ENCODE measurements around the gene PML.

PML gene

GRCh38 chr15:73957785-73958184, 36.7 kb upstream of the PML start:
- TF ChIP-seq CREB1 (IDR thresholded peaks at IDR 0.05; ENCODE audit: low read depth) = no peak
- TF ChIP-seq, protein P1, sequence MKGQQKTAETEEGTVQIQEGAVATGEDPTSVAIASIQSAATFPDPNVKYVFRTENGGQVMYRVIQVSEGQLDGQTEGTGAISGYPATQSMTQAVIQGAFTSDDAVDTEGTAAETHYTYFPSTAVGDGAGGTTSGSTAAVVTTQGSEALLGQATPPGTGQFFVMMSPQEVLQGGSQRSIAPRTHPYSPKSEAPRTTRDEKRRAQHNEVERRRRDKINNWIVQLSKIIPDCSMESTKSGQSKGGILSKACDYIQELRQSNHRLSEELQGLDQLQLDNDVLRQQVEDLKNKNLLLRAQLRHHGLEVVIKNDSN (IDR thresholded peaks at IDR 0.05) = peak; percentile 22; the same call in 1 of the 2 replicates

DNA sequence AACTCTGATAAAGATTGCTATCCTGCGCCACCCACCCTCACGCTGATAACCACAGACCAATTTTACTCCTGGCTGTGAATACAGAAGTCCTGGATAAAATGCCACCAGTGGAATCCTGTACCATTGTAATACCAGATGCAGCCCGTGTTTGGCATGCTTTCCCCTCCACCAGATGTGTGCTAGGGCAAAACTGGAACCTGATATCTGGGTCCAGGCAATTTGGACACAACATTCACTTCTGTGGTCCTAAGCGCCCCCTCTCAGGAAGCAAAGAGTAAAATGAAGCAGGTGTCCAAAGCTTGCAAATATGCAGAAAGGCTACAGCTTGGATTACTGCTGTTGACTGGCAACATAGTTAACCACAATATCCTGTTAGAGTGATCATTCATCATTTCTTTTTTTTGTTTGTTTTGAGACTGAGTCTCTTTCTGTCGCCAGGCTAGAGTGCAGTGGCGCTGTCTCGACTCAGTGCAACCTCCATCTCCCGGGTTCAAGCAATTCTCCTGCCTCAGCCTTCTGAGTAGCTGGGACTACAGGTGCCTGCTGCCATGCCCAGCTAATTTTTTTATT, 35.4 kb upstream of the PML start:
- TF ChIP-seq RAD21 (IDR thresholded peaks at IDR 0.05; ENCODE audit: low read depth) (no peak), ZBTB7A (IDR thresholded peaks at IDR 0.05; ENCODE audit: low read depth) (no peak), EP300 (IDR thresholded peaks at IDR 0.05; ENCODE audit: borderline replicate concordance) (no peak), EGR1 (IDR thresholded peaks at IDR 0.05) (no peak), NFIC (IDR thresholded peaks at IDR 0.05) (no peak), TCF12 (IDR thresholded peaks at IDR 0.05; ENCODE audit: low read depth) (no peak), YY1 (IDR thresholded peaks at IDR 0.05; ENCODE audit: low read depth) (no peak), TEAD4 (IDR thresholded peaks at IDR 0.05) (no peak), REST (IDR thresholded peaks at IDR 0.05; ENCODE audit: low read depth) (no peak), CREB1 (IDR thresholded peaks at IDR 0.05; ENCODE audit: low read depth) (no peak), CEBPB (IDR thresholded peaks at IDR 0.05) (no peak), MAX (IDR thresholded peaks at IDR 0.05) (no peak), TAF1 (IDR thresholded peaks at IDR 0.05; ENCODE audit: low read depth) (no peak), FOXM1 (IDR thresholded peaks at IDR 0.05; ENCODE audit: borderline replicate concordance, low read depth) (no peak)
- TF ChIP-seq, protein P1 (IDR thresholded peaks at IDR 0.05) = no peak

DNA sequence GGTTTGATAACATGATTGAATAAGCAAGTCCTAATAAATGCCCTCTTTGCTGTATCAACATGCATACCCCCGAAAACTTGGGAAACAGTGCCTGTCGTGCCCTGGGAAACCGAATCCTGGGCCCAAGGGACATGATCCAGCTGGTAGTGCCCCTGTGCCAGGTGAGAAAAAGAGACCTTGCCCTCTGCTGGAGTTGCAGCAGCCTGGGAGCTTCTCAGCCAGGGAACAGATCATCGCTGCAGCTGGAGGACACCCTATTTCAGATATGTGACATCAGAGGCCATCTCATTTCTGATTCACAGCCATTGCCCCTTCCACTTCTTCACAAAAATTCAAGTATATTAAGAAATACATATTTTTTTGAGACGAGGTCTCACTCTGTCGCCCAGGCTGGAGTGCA, 34.7 kb upstream of the PML start:
- TF ChIP-seq REST (IDR thresholded peaks at IDR 0.05; ENCODE audit: low read depth) (no peak), TAF1 (IDR thresholded peaks at IDR 0.05; ENCODE audit: low read depth) (no peak), EP300 (IDR thresholded peaks at IDR 0.05; ENCODE audit: borderline replicate concordance) (no peak), FOXM1 (IDR thresholded peaks at IDR 0.05; ENCODE audit: borderline replicate concordance, low read depth) (no peak), CREB1 (IDR thresholded peaks at IDR 0.05; ENCODE audit: low read depth) (no peak), NFIC (IDR thresholded peaks at IDR 0.05) (no peak), RAD21 (IDR thresholded peaks at IDR 0.05; ENCODE audit: low read depth) (no peak), TEAD4 (IDR thresholded peaks at IDR 0.05) (no peak), EGR1 (IDR thresholded peaks at IDR 0.05) (no peak), MAX (IDR thresholded peaks at IDR 0.05) (no peak), ZBTB7A (IDR thresholded peaks at IDR 0.05; ENCODE audit: low read depth) (no peak), YY1 (IDR thresholded peaks at IDR 0.05; ENCODE audit: low read depth) (no peak), TCF12 (IDR thresholded peaks at IDR 0.05; ENCODE audit: low read depth) (no peak), CEBPB (IDR thresholded peaks at IDR 0.05) (no peak)
- TF ChIP-seq, protein P1 (IDR thresholded peaks at IDR 0.05) = no peak

GRCh38 chr15:73962433-73962832, 32.1 kb upstream of the PML start:
- TF ChIP-seq EGR1 (IDR thresholded peaks at IDR 0.05) (no peak), TCF12 (IDR thresholded peaks at IDR 0.05; ENCODE audit: low read depth) (no peak)

DNA sequence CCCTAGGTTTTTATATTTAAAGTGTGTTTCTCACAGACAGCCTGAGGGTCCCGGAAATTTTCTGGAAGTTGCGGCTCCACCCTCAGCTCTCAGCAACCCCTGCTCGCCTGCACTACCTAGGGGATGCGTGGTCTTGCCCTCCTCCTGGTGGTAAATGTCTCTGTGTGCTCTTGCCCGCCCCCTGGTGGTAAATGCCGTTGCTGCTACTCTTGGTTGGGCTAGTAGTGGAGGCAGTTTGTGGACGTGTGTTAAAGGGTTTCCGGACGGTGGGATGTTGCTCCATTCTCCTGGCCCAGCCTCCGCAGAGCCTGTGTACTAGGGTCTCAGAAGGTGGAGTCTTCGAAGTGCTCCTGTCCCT, 29.8 kb upstream of the PML start:
- TF ChIP-seq TAF1 (IDR thresholded peaks at IDR 0.05; ENCODE audit: low read depth) (no peak), RAD21 (IDR thresholded peaks at IDR 0.05; ENCODE audit: low read depth) (peak; percentile 74)

GRCh38 chr15:73965094-73965757, 29.3 kb upstream of the PML start:
- no peak for TF ChIP-seq TEAD4 (IDR thresholded peaks at IDR 0.05)
- no peak for TF ChIP-seq EP300 (IDR thresholded peaks at IDR 0.05; ENCODE audit: borderline replicate concordance)
- no peak for TF ChIP-seq CEBPB (IDR thresholded peaks at IDR 0.05)
- TF ChIP-seq ZBTB7A (IDR thresholded peaks at IDR 0.05; ENCODE audit: low read depth) = no peak
- TF ChIP-seq, protein P1 (IDR thresholded peaks at IDR 0.05) = no peak
- TF ChIP-seq CREB1 (IDR thresholded peaks at IDR 0.05; ENCODE audit: low read depth) = no peak
- no peak for TF ChIP-seq MAX (IDR thresholded peaks at IDR 0.05)
- no peak for TF ChIP-seq TCF12 (IDR thresholded peaks at IDR 0.05; ENCODE audit: low read depth)
- no peak for TF ChIP-seq FOXM1 (IDR thresholded peaks at IDR 0.05; ENCODE audit: borderline replicate concordance, low read depth)
- no peak for TF ChIP-seq YY1 (IDR thresholded peaks at IDR 0.05; ENCODE audit: low read depth)
- TF ChIP-seq TAF1 (IDR thresholded peaks at IDR 0.05; ENCODE audit: low read depth) = no peak
